Activated naive CD4-positive, alpha-beta T cell (primary cell): ENCODE data around the gene TMEM38B.
"Not testable (repeated sequence)": the region's sequence is repeated elsewhere in the genome, so short reads cannot be mapped to it uniquely, and the experiment has no call there.

Experiments used
- DNase-seq, 4 experiments: peaks; one replicate each; lab custom pipeline; 2025; lab: John Stamatoyannopoulos, UW

Gene TMEM38B

GRCh38 chr9:105722099-105722498 is 27.8 kb downstream of the TMEM38B start:
- DNase-seq = no peak

- no peak for DNase-seq
Observed at GRCh38 chr9:105725370-105725769, 31.0 kb downstream of the TMEM38B start.

GRCh38 chr9:105728230-105728629 is 33.9 kb downstream of the TMEM38B start:
- DNase-seq = not testable (repeated sequence)

GRCh38 chr9:105731420-105731819 is 37.1 kb downstream of the TMEM38B start:
- not testable (repeated sequence) for DNase-seq

GRCh38 chr9:105735366-105735765 is 41.0 kb downstream of the TMEM38B start:
- DNase-seq = no peak

GRCh38 chr9:105737205-105737604 is 42.9 kb downstream of the TMEM38B start:
- no peak for DNase-seq

GRCh38 chr9:105742088-105742487 is 47.7 kb downstream of the TMEM38B start:
- DNase-seq = no peak

GRCh38 chr9:105747325-105747724 is 53.0 kb downstream of the TMEM38B start:
- DNase-seq = not testable (repeated sequence)

GRCh38 chr9:105751761-105752160 is 57.4 kb downstream of the TMEM38B start:
- DNase-seq = no peak

- no peak for DNase-seq
Observed at GRCh38 chr9:105757496-105758251, 63.3 kb downstream of the TMEM38B start.

- DNase-seq = no peak
Observed at GRCh38 chr9:105760053-105760452, 65.7 kb downstream of the TMEM38B start.

- not testable (repeated sequence) for DNase-seq
Observed at GRCh38 chr9:105782561-105783494, 88.5 kb downstream of the TMEM38B start.

GRCh38 chr9:105783495-105783872 is 89.1 kb downstream of the TMEM38B start:
- DNase-seq = not testable (repeated sequence)

- not testable (repeated sequence) for DNase-seq
Observed at GRCh38 chr9:105786796-105787195, 92.5 kb downstream of the TMEM38B start.

GRCh38 chr9:105816202-105816744 is 121.9 kb downstream of the TMEM38B start:
- DNase-seq = no peak

GRCh38 chr9:105816981-105817380 is 122.6 kb downstream of the TMEM38B start:
- no peak for DNase-seq

GRCh38 chr9:105818903-105819302 is 124.6 kb downstream of the TMEM38B start:
- DNase-seq = no peak

GRCh38 chr9:105822814-105823213 is 128.5 kb downstream of the TMEM38B start:
- no peak for DNase-seq
